AG09309 (cell line): ENCODE measurements around the gene TCERG1L.

Experiments
- DNase-seq: peaks from one replicate; pipeline ENCODE4 v3.0.0-alpha.2; 2010; ENCODE audit warnings: low read depth
- H3K4me3 ChIP-seq: 2 replicates; pipeline ENCODE4 v1.5.1; 2011; ENCODE audit warnings: mild to moderate bottlenecking, low read depth, low read length, moderate library complexity; ENCODE audit not compliant: control insufficient read depth
- TF ChIP-seq, protein P1 (sequence below): IDR thresholded peaks from 2 replicates; pipeline ENCODE4 v1.5.1; 2011; ENCODE audit warnings: mild to moderate bottlenecking, low read depth, low read length, inconsistent platforms; ENCODE audit not compliant: insufficient read depth, control insufficient read depth; ENCODE audit errors: missing control alignments

The TCERG1L gene

DNA sequence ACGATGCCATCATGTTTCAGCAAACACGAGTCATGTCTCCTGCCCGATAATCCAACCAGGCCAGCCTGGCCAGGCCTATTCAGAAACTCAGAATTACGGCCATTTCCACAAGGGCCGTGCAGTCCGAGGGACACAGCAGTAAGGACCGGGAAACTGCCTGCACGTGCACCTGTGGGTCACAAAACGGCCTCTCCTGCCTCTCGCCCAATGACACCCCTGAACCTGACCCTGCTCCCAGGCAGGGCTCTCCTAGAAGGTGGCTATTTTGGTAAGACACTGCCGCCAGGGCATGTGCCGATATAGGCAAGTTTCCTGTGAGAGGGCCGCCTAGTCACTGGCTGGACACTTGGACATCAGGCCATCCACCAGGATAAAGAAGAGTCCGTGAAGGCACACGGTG lies 196.7 kb downstream of the TCERG1L start:
- H3K4me3 ChIP-seq: no peak overlapping the region
- TF ChIP-seq, protein P1, sequence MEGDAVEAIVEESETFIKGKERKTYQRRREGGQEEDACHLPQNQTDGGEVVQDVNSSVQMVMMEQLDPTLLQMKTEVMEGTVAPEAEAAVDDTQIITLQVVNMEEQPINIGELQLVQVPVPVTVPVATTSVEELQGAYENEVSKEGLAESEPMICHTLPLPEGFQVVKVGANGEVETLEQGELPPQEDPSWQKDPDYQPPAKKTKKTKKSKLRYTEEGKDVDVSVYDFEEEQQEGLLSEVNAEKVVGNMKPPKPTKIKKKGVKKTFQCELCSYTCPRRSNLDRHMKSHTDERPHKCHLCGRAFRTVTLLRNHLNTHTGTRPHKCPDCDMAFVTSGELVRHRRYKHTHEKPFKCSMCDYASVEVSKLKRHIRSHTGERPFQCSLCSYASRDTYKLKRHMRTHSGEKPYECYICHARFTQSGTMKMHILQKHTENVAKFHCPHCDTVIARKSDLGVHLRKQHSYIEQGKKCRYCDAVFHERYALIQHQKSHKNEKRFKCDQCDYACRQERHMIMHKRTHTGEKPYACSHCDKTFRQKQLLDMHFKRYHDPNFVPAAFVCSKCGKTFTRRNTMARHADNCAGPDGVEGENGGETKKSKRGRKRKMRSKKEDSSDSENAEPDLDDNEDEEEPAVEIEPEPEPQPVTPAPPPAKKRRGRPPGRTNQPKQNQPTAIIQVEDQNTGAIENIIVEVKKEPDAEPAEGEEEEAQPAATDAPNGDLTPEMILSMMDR: no peak
- no peak for DNase-seq

DNA sequence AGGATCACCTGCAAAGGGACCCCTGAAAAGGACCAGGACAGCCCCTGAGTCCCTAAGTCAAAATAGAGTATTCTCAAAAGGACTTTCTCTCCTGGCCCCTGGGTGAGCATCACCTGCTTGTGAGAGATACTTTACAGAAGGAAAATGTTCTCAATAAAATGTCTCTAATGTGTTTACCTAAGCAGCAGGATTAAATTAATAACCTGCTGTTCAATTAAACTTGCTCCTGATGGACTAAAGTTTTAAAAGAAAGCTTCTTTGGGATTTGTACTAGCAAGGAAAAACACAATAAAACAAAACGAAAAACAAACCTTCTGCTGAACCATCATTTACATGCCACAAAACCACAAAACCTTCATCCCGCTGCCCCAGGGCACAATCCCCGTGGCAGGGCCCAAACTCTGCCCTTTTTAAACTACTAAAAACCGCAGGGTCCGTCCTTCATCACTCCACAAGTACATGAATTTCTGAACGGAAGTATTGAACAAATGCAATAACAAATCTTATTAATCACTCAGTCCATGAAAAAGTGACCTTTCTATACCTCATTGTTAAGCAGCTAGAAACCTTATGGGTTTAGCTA lies 197.7 kb downstream of the TCERG1L start:
- TF ChIP-seq, protein P1: no peak
- DNase-seq: no peak
- no peak overlapping the region for H3K4me3 ChIP-seq

DNA sequence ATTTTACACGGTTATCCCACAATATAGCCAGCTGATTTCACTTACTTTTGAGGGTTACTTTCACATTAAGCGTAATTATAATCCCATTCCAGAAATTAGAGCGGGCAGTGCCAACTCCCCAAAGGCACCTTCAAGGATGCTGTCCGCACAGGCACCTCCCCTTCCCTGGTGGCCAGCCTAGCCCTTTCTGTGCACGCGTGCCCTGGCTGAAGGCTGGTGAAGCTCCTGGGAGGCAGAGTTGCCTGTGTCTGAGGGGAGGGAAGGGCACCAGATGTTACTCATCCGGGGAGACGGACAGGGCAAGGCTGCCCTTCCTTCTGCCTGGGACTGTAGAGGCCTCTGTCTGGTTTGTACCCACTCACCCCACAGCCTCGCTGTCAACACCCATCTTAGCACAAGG lies 198.4 kb downstream of the TCERG1L start:
- DNase-seq: no peak
- TF ChIP-seq, protein P1: no peak
- H3K4me3 ChIP-seq: no peak overlapping the region

DNA sequence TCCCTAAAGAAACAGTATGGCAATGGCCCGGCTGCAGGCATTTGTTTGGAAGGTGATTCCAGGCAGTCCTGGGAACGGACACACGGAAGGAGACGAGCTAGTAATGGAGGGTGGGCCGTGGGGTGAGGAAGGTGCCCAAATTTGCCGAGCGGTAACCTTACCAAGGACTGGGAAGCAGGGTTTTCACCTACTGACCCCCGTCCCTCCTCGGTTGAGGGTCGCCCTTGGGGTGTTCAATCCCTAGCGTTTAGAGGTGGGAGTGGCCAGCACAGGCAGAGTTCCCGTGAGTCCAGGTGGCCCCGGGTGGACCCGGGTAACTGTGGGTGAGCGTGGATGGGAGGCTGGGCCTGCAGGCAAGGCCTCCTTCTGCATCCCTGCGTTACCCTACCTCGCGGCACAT lies 198.8 kb downstream of the TCERG1L start:
- H3K4me3 ChIP-seq: no peak overlapping the region
- DNase-seq: no peak
- TF ChIP-seq, protein P1: no peak

DNA sequence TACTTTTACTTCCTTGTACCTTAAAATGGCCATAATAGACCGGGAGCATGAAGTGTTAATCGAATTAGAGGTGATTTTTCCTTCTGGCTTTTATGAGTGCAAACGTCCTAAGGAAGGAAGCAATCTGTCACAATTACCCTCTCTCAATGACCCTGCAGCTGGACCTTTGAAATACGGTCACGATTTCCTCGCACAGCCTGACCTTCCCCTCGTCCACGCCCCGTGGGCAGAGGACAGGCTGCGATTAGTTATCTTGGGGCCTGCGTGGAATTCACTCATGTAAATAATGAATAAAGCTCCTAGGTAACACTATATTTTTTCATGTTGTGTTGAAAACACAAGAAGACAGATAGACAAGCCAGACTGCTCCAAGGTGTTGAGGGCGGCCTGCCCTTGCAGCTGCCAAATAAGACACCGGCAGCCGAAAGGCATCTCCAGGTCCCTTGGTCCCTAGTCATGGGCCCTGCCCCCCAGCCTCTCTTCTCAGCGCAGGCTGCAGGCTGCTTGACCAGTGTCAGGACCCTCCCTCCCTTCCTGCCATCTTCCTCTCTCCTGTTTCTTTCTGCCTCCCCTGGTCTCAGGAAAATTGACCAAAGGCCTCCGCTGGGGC lies 199.9 kb downstream of the TCERG1L start:
- TF ChIP-seq, protein P1: no peak
- H3K4me3 ChIP-seq: no peak overlapping the region
- DNase-seq: no peak

DNA sequence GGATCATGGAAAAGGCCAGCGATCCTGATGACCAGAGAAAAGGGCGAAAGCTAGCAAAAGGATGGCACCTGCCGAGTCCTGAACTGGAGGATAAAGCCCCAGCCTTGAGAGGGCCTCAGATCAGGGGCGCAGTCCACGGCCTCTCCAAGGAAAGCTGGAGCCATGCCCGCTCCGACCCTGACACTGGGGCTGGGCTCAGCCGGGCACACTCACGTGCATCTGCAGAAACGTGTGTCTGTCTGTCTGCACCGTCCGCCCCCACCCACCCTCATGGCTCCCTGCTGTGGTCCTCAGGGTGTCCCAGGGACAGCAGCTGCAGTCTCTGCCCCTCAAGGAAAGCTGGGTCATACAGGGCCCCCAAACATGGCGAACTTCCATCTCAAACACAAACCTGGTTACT lies 200.5 kb downstream of the TCERG1L start:
- no peak for DNase-seq
- H3K4me3 ChIP-seq: no peak overlapping the region
- TF ChIP-seq, protein P1: no peak
